SIG-M5 (cell line): ENCODE data around the gene DSE.

Source experiments
- DNase-seq: peaks from one replicate; lab custom pipeline; 2025; lab: John Stamatoyannopoulos, UW

Gene DSE

DNA sequence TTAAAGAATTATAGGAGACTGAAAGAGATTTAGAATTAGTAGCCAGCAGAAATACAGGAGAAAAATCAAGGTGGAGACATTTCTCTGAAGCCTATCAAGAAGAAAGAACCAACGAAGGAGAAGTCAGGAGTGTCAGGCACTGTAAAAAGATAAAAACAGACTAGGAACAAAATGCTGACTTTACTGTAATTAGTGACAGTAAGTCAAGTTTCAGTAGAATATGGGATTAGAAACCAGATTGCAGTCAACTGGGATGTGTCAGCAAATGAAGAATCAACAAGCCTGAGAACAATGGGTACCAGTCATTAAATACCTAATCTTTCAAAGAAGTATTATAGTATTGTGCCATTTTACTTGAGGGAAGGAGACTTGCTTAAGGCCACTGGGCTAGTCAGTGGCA, 112.0 kb downstream of the DSE start:
- DNase-seq: no peak

DNA sequence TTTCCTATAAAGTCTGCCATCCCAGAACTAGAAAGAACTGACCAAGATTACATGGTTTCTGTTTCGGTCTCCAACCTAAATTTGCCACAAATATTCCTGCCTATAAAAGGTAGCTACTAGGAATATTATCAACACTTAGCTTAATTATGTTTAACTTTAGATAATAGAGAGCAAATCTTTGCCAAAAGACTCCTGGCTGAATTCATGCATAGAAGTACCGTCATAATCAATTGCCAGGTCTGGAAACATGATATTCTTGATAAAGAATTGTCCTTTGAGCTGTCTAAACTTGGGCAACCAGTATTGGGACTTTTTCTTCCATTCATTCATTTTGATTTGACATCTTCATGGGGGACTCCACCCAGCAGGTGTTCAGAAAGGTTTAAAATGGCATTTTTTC, 112.9 kb downstream of the DSE start:
- no peak for DNase-seq

DNA sequence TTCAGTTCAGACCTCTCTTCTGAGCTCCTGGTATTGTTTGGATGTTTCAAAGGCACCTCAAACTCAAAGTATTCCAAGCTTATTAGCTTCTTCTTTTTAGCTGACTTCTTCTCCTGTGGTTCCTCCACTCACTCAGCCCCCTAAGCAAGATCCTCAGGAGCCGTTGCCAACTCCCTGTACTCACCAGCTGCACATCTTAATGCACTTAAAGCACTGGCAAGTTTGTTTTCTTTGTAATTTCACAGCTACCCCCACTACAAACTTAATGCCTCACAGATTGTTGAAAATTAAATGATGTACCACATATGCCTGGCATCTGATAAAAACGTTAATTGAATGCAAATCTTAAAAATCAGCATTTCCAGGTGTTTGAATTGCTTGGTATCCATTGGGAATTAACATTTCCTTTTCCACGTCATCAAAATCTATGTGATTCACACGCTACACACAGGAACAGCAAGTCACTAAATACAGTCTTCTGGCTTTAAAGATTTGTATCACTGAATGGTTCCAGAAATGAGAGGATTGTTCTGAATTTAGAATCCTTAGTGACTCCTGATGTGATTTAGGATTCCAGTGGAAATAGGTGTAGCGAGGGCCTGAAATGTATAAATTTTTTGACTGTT, 114.9 kb downstream of the DSE start:
- no peak for DNase-seq

DNA sequence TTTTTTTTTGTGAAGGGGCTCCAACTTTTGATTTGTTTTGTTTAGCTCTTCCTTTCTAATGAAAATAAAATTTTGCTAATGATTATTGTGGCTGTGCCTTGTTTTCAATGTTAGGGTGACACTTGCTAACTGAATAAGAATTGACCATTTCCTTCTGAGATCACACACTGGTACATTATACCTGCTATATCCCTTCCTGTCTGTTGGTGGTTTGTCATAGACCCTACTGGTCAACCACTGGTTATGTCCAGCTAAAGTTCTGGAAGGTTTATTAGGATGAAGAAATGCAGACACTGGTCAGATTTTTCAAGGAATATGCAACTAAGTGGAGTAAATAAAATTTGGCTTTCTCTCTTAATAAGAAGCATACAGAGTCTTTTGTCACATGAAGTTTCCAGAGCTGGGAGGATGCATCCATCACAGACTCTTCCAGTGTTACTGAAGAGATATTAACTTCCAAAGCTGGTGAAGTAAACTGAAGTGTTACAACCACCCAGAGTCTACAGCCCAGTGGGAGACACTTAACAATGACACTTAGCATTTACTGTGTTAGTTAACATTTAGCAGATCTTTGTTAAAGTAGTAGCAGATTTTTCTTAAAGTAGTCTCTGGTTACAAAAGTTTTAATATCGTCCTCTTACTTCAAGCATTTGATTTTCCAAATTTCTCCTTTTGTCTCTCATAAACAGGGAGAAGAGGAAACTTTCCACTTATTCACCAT, 121.0 kb downstream of the DSE start:
- DNase-seq: no peak

DNA sequence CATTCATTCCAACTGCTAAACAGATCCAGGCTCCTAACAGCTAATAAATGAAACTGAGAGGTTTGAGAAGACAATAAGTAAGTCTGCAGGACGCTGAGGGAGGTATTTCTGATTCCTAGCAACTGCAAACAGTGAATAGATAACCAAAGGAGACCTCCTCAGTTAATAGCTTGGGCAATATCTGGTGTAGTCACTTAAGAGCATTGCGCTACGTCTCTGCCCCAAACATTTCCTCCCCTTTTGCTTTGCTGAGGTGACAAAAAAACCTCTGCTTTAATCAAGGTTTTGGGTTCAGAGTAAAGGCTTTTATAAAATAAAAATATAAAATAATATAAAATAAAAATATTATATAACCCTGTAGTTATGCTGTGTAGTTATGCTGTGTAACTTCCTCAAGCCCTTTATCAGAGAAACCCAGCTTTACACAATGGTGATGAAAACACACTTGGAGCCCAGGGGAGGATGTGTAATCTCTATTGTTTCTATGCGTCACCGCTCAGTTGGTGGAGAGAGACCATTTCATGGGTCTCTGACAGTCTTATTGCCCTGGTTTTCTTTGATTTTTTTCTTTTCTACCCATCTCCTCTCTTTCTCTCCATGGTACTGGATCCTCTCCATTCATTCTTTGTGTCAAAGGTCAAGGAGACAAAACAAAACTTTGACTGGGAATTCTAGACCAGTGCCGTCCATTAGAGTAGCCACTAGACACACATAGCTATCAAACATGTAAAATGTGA, 121.8 kb downstream of the DSE start:
- DNase-seq: no peak
